Esophagus muscularis mucosa (tissue), 4 donors: ENCODE measurements around the gene ELK4. TPM values are rescaled to one million over a fixed set of nuclear protein-coding genes. Genes with fewer than 3 reads are reported as not detected.

ENCODE experiments used
- DNase-seq: peaks from one replicate; pipeline ENCODE4 v3.0.0-alpha.2; 2017; ENCODE audit errors: extremely low spot score
- H3K27ac ChIP-seq, 4 donors: fragments of 200-600 bp; sonication (generic); replicated peaks in 1 of 4; 1 replicate in 3 of 4; 2 replicates in 1 of 4; pipeline ENCODE4 v1.5.1; 2016 to 2019; ENCODE audit warnings: mild to moderate bottlenecking in 1 of 4
- H3K27me3 ChIP-seq, 4 donors: fragments of 200-600 bp; sonication (generic); one replicate each; pipeline versions ENCODE4 v1.5.1 to v1.6.0; 2016 to 2019
- H3K36me3 ChIP-seq, 4 donors: fragments of 200-600 bp; sonication (generic); one replicate each; pipeline ENCODE4 v1.5.1; 2016 to 2019
- H3K4me1 ChIP-seq, 4 donors: fragments of 200-600 bp; sonication (generic); one replicate each; pipeline ENCODE4 v1.5.1; 2016 to 2019
- H3K4me3 ChIP-seq, 4 donors: fragments of 200-600 bp; sonication (generic); 1 replicate in 2 of 4; 2 replicates in 2 of 4; pipeline ENCODE4 v1.5.1; 2016 to 2019; ENCODE audit warnings: mild to moderate bottlenecking in 4 of 4, moderate library complexity in 1 of 4
- H3K9me3 ChIP-seq, 4 donors: fragments of 200-600 bp; sonication (generic); 1 replicate in 3 of 4; 2 replicates in 1 of 4; pipeline ENCODE4 v1.5.1; 2016 to 2019
- CTCF ChIP-seq, 3 experiments: fragments of 200-600 bp in 2 of 3; fragments of 450-650 bp in 1 of 3; sonication (generic) in 2 of 3; IDR thresholded peaks; one replicate each; pipeline ENCODE4 v1.5.1; 2017 to 2019; ENCODE audit warnings: antibody characterized with exemption in 3 of 3, mild to moderate bottlenecking in 2 of 3, moderate library complexity in 1 of 3
- EP300 ChIP-seq: sonication (generic); formaldehyde crosslinking; IDR thresholded peaks from one replicate; pipeline ENCODE4 v1.6.1; 2017; ENCODE audit warnings: antibody characterized with exemption
- POLR2A ChIP-seq: fragments of 450-650 bp; IDR thresholded peaks from one replicate; pipeline ENCODE4 v1.6.1; 2017; ENCODE audit warnings: antibody characterized with exemption, moderate library complexity, mild to moderate bottlenecking, low read depth
- POLR2AphosphoS5 ChIP-seq, 2 donors: sonication (generic); formaldehyde crosslinking; IDR thresholded peaks; one replicate each; pipeline ENCODE4 v1.6.1; 2017; ENCODE audit warnings: antibody characterized with exemption in 2 of 2
- WGBS: methylation state at CpG from one replicate; pipeline ENCODE4 v1.1.5; 2018; 5-methylcytosine and 5-hydroxymethylcytosine counted together
- intact Hi-C: fragments of 100-400 bp; cut with DNase I; formaldehyde crosslinking; loops from one replicate; pipeline ENCODE4 v1.15.1; 2023
- total RNA-seq, 4 donors: library from RNA; depleted of rRNA; stranded (reverse); fragments of >200 nt; gene quantifications; one replicate each; pipeline versions ENCODE4 v1.1.0 to v1.2.1, GENCODE V29; 2016

The ELK4 gene
- total RNA-seq, 4 donors from 2014 or later = 18.7 to 23.2 (median 20.5) TPM

DNA sequence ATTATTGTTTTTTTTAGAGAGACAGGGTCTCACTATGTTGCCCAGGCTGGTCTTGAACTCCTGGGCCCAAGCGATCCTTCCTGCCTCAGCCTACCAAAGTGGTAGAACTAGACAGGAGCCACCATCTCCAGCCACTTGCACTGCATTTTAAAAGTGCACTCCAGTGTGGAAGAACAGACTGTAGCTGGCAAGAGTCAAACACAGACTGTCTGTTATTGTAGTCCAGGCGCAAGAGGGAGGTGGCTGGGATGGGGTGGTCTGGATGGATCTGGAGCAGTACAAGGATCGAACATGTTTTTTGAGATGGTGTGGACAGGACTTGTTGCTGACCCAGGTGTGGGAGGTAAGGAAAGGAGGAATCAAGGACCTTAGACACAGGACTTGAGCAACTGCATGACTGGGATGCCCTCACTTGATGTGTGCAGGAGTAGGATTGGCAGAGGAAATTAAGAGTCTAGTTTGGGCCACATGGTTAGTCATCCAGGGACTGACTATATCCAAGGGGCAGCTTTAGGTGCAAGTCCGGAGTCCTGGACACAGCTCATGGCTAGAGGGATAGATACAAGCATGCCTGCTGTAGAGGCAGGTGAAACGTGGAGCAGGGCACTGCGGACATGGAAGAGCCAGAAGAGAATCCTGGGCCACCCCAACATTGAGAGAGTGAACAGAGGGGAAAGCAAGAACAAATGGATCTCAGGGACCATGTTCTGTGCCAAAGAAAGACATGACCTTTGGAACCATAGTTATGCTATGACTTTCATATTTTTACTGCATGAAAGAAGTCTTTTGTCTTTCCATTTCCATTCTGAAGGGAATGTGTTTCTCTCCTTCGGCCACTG lies 42.0 kb downstream of the ELK4 start:
- intact Hi-C loops = loop anchor here (1.0 to 5.0 kb wide), 3 partner anchors 67 to 387 kb away; no protein-coding TSS in a partner anchor
- no peaks in the 10 kb centered on the region for H3K27me3 ChIP-seq
- H3K4me1 ChIP-seq = peaks cover 11 to 21% (median 16%) of the 10 kb centered on the region in 4 donors
- H3K9me3 ChIP-seq = no peaks in the 10 kb centered on the region
- H3K36me3 ChIP-seq = no peaks in the 10 kb centered on the region
- no peak overlapping the region for H3K27ac ChIP-seq
- DNase-seq = no peak
- WGBS = 82% methylated on average over 7 of the region's 7 CpGs
- no peak overlapping the region for H3K4me3 ChIP-seq
- TF ChIP-seq CTCF (IDR thresholded peaks at IDR 0.05) = no peak
- TF ChIP-seq POLR2AphosphoS5 (IDR thresholded peaks at IDR 0.05) = no peak
- no peak for TF ChIP-seq EP300
- no peak for TF ChIP-seq POLR2A

DNA sequence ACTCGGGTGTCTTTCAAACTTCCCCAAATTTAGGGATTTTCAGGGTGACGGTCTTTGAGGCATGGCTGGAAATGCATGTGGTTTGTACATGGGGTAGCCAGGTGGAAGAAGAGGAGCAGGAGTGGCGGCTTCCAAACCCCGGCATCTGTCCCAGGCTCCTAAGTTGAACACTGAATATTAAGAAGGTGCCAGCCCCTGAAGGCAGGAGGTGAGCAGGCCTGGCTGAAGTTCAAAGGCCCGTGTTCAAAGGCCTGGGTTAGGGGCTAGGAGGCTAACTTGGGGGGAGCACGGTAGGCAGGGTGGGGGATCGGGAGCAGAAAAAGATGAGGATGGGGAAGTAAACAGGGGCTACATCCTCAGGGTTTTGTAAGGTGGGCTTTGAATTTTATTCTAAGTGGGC lies 42.8 kb downstream of the ELK4 start:
- Histone ChIP-seq H3K27me3 (no peaks in the 10 kb centered on the region), H3K4me1 (peaks cover 11 to 20% (median 16%) of the 10 kb centered on the region in 4 donors), H3K9me3 (no peaks in the 10 kb centered on the region), H3K36me3 (no peaks in the 10 kb centered on the region), H3K27ac (no peak overlapping the region), H3K4me3 (no peak overlapping the region)
- 92% methylated on average over 7 of the region's 7 CpGs for WGBS
- TF ChIP-seq POLR2A (no peak), CTCF (IDR thresholded peaks at IDR 0.05) (no peak), EP300 (no peak), POLR2AphosphoS5 (IDR thresholded peaks at IDR 0.05) (no peak)
- DNase-seq = no peak
- intact Hi-C loops = loop anchor here (5.0 kb wide), 1 partner anchor 113 kb away; no protein-coding TSS in a partner anchor

- intact Hi-C loops = loop anchor here (5.0 kb wide), 1 partner anchor 114 kb away; no protein-coding TSS in a partner anchor
- Histone ChIP-seq H3K27ac (no peak overlapping the region), H3K36me3 (no peaks in the 10 kb centered on the region), H3K27me3 (no peaks in the 10 kb centered on the region), H3K9me3 (no peaks in the 10 kb centered on the region), H3K4me1 (peaks cover 11 to 18% (median 14%) of the 10 kb centered on the region in 4 donors), H3K4me3 (no peak overlapping the region)
- TF ChIP-seq EP300 = no peak
- no peak for TF ChIP-seq POLR2AphosphoS5 (IDR thresholded peaks at IDR 0.05)
- TF ChIP-seq CTCF (IDR thresholded peaks at IDR 0.05) = no peak
- TF ChIP-seq POLR2A = no peak
- WGBS = 32% methylated on average over 5 of the region's 6 CpGs
- no peak for DNase-seq
Observed at GRCh38 chr1:205588636-205589035, 43.2 kb downstream of the ELK4 start.

GRCh38 chr1:205587581-205587980 lies 44.2 kb downstream of the ELK4 start:
- intact Hi-C loops = loop anchor here (5.0 kb wide), 1 partner anchor 115 kb away; no protein-coding TSS in a partner anchor
- WGBS = 93% methylated on average over 4 of the region's 4 CpGs

More at GRCh38 chr1:205587581-205587980, 44.2 kb downstream of the ELK4 start:
- no peaks in the 10 kb centered on the region for H3K9me3 ChIP-seq
- H3K4me3 ChIP-seq = no peak overlapping the region
- peaks cover 11 to 16% (median 14%) of the 10 kb centered on the region in 4 donors for H3K4me1 ChIP-seq
- H3K27ac ChIP-seq = no peak overlapping the region
- H3K36me3 ChIP-seq = no peaks in the 10 kb centered on the region
- H3K27me3 ChIP-seq = no peaks in the 10 kb centered on the region
- no peak for TF ChIP-seq POLR2A
- DNase-seq = no peak
